Measurements from ENCODE around the gene MBOAT7. TPM values are rescaled to one million over a fixed set of nuclear protein-coding genes. Genes with fewer than 3 reads are reported as not detected.

Gene MBOAT7
- total and polyA plus RNA-seq, 2 of the 8 experiments (the other 6 are each of a cell fraction or from before 2014, with no cell fraction given): 85.5 to 90.9 TPM

GRCh38 chr19:54179262-54179852 is 10.0 kb downstream of the MBOAT7 start:
- Histone ChIP-seq H3K4ac (replicated peaks; ENCODE audit: insufficient read length, low read depth, low read length) (no peak overlapping the region), H4K8ac (ENCODE audit: extremely low read depth, insufficient read depth, low read length) (no peak overlapping the region), H2AK5ac (ENCODE audit: low read depth, low read length) (no peak overlapping the region), H2BK5ac (ENCODE audit: low read depth, low read length) (no peak overlapping the region), H4K20me1 (replicated peaks in 1 of 2; ENCODE audit: control insufficient read depth in 1 of 2, insufficient read depth in 2 of 2, low read length in 2 of 2) (peaks cover 12 to 13% of the 10 kb centered on the region in 2 experiments), H3K14ac (ENCODE audit: insufficient read length) (no peak overlapping the region), H2BK15ac (ENCODE audit: low read length) (no peak overlapping the region), H3K23me2 (ENCODE audit: low read depth, low read length) (no peaks in the 10 kb centered on the region; the same call in 1 of the 2 replicates), H3K36me3 (ENCODE audit: control insufficient read depth in 2 of 4, insufficient read depth in 4 of 4, low read length in 3 of 4) (peaks cover 6 to 11% (median 7%) of the 10 kb centered on the region in 4 experiments; a peak in 6 of 8 replicates), H3K4me3 (ENCODE audit: extremely low read depth in 1 of 4, insufficient read depth in 2 of 4, low read depth in 3 of 4, low read length in 4 of 4) (no peak overlapping the region), H3K56ac (replicated peaks; ENCODE audit: insufficient read length, low read depth, low read length) (no peak overlapping the region), H2AFZ (ENCODE audit: low read length) (no peak overlapping the region), H3K9me3 (ENCODE audit: insufficient read depth in 2 of 2, low read depth in 1 of 2, low read length in 1 of 2) (no peaks in the 10 kb centered on the region), H4K5ac (ENCODE audit: insufficient read length, low read depth, low read length) (no peak overlapping the region), H3K27me3 (replicated peaks in 1 of 4; ENCODE audit: control insufficient read depth in 3 of 4, extremely low read depth in 1 of 4, insufficient read depth in 3 of 4, low read length in 3 of 4) (no peaks in the 10 kb centered on the region), H3K18ac (ENCODE audit: extremely low read depth, low read length) (no peak overlapping the region), H2BK20ac (ENCODE audit: low read length) (no peak overlapping the region), H3K23ac (ENCODE audit: insufficient read length) (no peak overlapping the region), H3K4me1 (replicated peaks in 1 of 4; ENCODE audit: control insufficient read depth in 3 of 4, insufficient read depth in 4 of 4, low read length in 3 of 4) (peaks cover 0 to 7% (median 3%) of the 10 kb centered on the region in 4 experiments; a peak in 5 of 7 replicates), H2BK120ac (replicated peaks; ENCODE audit: low read depth, low read length) (no peak overlapping the region), H2BK12ac (ENCODE audit: low read depth, low read length) (no peak overlapping the region), H3K79me2 (ENCODE audit: control insufficient read depth in 1 of 2, insufficient read depth in 2 of 2, low read length in 2 of 2) (no peaks in the 10 kb centered on the region), H3K4me2 (ENCODE audit: insufficient read depth in 1 of 2, low read depth in 2 of 2, low read length in 2 of 2) (no peak overlapping the region), H3K79me1 (ENCODE audit: low read depth, low read length) (no peaks in the 10 kb centered on the region), H4K91ac (replicated peaks; ENCODE audit: insufficient read length, low read length) (no peak overlapping the region), H3K9ac (replicated peaks in 1 of 4; ENCODE audit: extremely low read depth in 1 of 4, low read depth in 3 of 4, low read length in 3 of 4) (peak overlapping the region in 1 of 4 experiments; percentile 15; a peak in 2 of 7 replicates), H3K27ac (ENCODE audit: low read depth, low read length) (peak overlapping the region; percentile 35; the same call in 1 of the 2 replicates)
- FAIRE-seq: no peak
- TF ChIP-seq BACH1 (IDR thresholded peaks at IDR 0.05; ENCODE audit: low read length) (no peak), JUN (IDR thresholded peaks at IDR 0.05; ENCODE audit: low read depth, low read length) (no peak), CREB1 (IDR thresholded peaks at IDR 0.05) (no peak), GABPA (IDR thresholded peaks at IDR 0.05; ENCODE audit: borderline replicate concordance, insufficient read depth, low read length) (no peak), KDM1A (IDR thresholded peaks at IDR 0.05; ENCODE audit: borderline replicate concordance, low read length) (no peak), TAF1 (IDR thresholded peaks at IDR 0.05; ENCODE audit: low read depth, low read length) (no peak), PHF8 (conservative IDR thresholded peaks at IDR 0.05; ENCODE audit: low read depth, low read length) (no peak), EGR1 (IDR thresholded peaks at IDR 0.05; ENCODE audit: borderline replicate concordance, low read depth, low read length) (no peak)
- no peak for DNase-seq (ENCODE audit: low read depth in 1 of 2, low spot score in 2 of 2)
- ChIA-PET CTCF (ENCODE audit: partially characterized antibody) (interaction anchor here (0.8 to 1.9 kb wide), 13 partner anchors 9 to 269 kb away, joined by 3 to 7 read pairs (median 4); partner anchors contain the start of genes CNOT3, LENG1, LENG8 and MBOAT7), POLR2A (ENCODE audit: partially characterized antibody) (interaction anchor here (0.6 to 28.7 kb wide), 9 partner anchors 8 to 270 kb away, joined by 3 to 909 read pairs (median 4); partner anchors contain the start of genes CNOT3, LENG8, MBOAT7 and RPS9)
- WGBS, 2 experiments (ENCODE audit: extremely low coverage in 1 of 2, insufficient coverage in 1 of 2, insufficient read length in 1 of 2, insufficient replicate concordance in 2 of 2, low coverage in 1 of 2, low lambda C conversion rate in 2 of 2, missing lambda C conversion rate in 1 of 2): 80% methylated on average over 10 of the region's 10 CpGs; no CpG with 5 or more reads in 1 of the 2 experiments
